HG03039 (cell line): ENCODE measurements around the gene CLIP1.
"Not testable (repeated sequence)": the region's sequence is repeated elsewhere in the genome, so short reads cannot be mapped to it uniquely, and the experiment has no call there.

Experiments
- ATAC-seq: cut with Tn5 transposase; IDR thresholded peaks from one replicate; pipeline ENCODE4 v1.9.1; 2021; ENCODE audit warnings: mild to moderate bottlenecking, moderate library complexity; ENCODE audit not compliant: unreplicated experiment

The CLIP1 gene

DNA sequence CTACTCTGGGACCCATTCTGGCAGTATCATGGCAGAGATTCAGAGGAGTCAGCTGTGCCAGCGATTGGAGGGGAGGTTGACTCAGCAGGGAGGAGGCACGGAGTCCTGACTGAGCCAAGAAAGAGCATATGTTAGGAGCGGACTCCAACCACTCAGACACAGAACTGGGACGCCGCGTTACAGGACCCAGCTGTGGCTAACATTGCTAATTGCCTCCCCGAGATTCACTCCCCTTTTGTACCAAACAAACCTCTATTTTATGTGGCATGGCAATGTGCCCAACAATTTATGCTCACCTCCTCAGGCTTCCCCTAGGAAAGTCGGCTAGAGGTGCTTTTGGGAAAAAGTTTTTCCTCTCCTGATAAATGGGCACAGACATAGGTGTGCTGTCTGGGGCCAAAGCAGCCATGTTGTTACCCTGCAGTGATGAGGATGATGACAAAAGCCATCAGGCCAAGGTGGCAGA is 15.2 kb upstream of the CLIP1 start:
- no peak for ATAC-seq

DNA sequence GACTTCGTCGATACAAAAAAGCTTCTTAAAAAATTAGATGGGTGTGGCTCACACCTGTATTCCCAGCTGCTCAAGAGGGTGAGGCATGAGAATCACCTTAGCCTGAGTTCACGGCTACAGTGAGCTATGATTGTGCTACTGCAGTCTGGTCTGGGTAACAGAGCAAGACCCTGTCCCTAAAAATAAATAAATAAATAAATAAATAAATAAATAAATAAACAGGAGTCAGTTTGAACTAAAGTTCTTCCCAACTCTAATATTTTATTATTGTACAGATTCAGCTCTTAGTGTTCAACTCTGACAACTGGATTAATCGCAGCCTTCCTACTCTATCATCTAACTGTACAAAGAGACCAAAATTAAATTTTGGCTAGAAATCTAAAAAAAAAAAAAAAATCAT is 12.7 kb upstream of the CLIP1 start:
- no peak for ATAC-seq

DNA sequence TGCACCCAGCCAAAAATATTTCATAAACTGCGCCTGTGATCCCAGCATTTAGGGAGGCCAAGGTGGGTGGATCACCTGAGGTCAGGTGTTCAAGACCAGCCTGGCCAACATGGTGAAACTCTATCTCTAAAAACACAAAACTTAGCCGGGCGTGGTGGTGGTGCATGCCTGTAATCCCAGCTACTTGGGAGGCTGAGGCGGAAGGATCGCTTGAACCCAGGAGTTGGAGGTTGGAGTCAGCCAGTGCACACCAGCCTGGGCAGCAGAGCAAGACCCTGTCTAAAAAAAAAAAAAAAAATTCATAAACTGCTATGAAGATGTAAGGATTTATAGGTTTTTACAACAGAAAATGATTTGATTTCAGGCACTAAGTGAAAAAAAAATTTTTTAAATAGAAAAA is 6.6 kb upstream of the CLIP1 start:
- ATAC-seq, result not testable (repeated sequence)

DNA sequence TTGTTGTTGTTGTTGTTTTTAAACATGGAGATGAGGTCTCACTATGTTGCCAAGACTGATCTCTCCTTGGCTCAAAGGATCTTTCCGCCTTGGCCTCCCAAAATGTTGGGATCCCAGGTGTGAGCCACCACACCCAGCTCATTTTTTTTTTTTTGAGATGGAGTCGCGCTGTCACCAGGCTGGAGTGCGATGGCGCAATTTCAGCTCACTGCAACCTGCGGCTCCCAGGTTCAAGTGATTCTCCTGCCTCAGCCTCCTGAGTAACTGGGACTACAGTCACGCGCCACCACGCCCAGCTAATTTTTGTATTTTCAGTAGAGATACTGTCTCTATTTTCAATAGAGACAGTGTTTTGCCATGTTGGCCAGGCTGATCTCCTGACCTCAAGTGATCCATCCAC is 4.9 kb upstream of the CLIP1 start:
- ATAC-seq, result no peak

DNA sequence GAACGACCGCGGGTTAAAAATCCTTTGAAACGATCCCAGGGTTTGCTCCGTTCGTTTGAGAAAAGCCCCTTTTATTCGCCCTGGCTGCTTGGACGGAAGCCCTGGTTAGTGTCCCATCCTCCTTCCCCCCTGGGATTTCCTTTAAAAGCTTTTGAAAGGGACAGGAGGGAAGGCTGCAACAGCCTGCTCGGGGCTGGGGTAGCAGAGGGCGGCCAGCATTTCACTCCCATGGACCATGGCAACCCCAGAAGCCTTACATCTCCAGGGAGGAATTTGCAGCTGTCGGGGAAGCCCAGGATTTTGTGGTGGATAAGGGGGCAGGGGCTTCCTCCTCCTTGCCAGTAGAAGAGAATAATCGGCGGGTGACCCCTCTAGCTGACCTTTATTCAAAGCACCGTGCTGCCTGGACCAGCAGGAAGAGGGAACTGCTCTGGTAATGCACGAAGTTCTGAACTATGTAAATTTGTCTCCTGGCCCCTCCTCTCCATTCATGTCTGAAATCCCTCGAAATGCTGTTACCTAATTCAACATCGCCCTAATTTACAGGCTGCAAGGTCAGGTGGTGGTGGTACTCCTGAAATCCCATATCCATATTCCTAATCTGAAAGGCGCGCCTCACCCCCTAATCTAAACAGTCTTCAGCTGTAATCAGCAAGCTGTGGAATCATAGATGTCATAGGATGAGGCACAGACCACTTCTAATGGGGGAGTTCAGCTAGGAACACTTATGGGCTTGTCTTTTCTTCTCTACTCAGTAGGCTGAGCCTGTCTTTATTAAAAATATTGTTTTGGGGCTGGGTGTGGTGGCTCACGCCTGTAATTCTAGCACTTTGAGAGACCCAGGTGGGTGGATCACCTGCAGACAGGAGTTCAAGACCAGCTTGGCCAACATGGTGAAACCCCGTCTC is 1.0 kb upstream of the CLIP1 start:
- no peak for ATAC-seq

DNA sequence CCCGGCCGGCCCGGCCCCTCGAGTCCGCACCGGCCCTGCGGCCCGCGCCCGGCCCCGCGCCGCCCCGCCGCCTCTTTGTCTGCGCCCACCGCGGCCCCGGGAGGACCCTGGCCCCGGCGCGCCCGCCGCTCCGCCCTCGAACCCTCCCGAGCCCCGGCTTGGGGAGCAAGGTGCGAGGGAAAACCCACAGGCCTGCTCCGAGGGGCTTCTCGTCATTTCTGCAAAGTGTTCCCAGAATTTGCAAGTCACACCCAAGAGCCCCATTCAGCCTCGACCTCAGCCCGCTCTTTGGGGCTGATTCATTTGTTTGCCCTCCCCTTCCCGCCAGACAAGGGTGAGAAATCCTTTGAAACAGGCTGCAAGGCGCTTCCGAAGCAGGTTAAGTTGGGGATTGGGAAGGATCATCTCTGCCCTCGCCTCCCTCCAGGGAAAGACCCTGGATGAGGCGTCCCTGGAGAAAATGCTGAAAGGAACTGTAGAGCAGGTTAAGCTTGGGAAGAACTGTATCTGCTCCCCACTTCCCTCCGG is 325 bp upstream of the CLIP1 start:
- no peak for ATAC-seq

DNA sequence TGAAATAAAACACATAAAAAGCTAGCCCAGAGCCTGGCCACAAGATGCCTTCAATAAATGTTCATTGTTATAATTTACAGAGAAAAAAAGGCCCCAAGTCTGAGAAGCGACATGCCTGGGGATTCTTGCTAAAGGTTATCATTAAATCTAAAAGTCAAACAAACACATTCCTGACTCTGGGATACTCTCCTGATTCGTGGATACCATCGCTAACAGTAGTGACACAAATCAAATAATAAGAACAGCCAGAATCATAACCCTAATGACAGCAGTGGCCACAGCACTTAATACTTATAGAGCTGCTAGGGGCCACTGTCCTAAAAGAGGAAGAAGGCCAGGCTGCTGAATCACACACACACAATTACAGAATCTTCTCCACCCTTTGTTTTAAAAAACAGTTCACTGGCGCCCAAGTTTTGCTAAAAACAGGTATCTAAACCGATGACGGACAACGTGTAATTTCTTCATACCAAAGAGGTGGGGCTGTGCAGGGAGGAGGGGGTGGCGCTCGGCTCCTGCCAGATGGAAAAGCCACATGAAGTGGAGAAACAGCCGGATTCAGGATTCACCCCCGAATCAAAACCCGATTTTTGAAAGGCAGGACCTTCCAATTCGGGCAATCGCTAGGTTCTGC is 1.2 kb downstream of the CLIP1 start:
- ATAC-seq, result peak; percentile 4

DNA sequence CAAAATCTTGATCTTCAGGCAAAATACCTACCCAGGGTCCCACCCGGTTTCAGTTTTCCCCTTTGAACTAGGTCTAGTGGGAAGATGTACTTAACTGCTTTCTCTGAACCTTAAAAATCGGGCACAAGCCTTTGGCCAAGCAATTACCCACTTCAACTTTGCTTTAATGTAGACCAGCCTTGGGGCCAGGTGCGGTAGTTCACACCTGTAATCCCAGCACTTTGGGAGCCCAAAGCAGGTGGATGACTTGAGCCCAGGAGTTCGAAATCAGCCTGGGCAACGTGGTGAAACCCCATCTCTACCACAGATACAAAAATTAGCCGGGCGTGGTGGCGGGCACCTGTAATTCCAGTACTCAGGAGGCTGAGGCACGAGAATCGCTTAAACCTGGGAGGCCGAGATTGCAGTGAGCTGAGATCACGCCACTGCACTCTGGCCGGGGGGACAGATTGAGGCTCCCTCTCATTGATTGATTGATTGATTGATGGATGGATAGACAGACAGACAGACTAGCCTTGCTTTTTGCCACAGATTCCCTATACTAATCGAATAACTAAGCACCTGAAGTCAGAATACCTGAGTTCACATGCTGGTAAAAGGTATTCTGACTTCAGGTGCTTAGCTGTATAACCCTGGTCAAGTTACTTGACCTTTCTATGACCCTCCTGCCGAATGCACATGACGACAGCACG is 1.9 kb downstream of the CLIP1 start:
- ATAC-seq, result no peak

DNA sequence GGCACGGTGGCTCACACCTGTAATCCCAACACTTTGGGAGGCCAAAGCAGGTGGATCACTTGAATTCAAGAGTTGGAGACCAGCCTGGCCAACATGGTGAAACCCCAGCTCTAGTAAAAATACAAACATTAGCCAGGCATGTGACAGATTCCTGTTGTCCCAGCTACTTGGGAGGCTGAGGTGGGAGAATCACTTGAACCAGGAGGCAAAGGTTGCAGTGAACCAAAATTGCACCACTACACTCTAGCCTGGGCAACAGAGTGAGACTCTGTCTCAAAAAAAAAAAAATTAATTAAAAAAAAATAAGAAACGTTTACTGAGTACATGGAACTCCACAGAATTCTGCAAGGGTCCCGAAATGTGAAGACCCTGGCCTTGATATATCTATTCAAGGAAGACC is 3.4 kb downstream of the CLIP1 start:
- not testable (repeated sequence) for ATAC-seq

DNA sequence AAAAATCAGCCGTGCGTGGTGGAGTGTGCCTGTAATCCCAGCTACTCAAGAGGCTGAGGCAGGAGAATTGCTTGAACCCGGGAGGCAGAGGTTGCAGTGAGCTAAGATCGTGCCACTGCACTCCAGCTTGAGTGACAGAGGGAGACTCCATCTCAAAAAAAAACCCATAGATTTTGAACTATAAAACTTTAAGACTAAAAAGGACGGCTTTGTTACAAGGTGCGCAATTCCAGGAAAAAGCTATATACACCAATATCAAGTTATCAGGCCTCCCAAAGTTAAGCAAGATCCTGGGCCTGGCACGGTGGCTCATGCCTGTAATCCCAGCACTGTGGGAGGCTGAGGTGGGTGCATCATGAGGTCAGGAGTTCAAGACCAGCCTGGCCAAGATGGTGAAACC is 6.8 kb downstream of the CLIP1 start:
- not testable (repeated sequence) for ATAC-seq

DNA sequence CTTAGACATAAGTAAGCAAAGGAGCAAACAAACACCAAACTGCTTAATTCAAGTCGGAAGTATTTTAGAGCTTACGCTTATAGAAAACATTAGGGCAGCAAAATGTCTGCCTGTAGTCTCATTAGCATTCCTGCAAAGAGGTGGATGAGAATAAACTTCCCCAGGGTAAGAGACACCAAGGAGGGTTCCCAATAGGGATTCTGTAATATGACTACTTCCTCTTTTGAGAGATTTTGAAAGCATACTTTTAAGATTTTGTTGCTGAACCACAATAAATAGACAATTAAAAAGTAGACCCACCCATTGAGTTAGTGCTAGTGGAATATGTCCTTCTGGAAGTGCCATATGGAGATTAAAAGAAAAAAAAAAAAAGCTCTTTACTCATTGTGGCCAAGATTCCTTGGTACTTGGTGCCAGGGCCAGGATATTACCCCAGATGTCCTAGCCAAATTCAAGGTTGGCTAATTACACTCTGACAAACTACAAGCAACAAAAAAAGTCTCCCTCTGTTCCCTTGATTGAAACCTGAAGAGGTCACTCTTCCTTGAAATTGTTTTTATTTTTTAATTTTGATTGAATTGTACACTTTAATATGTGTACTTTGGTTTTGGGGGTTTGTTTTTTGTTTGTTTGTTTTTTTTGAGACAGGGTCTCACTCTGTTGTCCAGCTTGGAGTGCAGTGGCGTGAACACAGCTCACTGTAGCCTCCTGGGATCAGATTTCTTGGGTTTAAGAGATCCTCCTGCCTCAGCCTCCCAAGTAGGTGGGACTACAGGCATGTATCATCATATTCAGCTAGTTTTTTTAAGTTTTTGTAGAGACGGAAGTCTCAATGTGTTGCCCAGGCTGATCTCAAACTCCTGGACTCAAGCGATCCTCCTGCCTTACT is 8.7 kb downstream of the CLIP1 start:
- ATAC-seq, result no peak

DNA sequence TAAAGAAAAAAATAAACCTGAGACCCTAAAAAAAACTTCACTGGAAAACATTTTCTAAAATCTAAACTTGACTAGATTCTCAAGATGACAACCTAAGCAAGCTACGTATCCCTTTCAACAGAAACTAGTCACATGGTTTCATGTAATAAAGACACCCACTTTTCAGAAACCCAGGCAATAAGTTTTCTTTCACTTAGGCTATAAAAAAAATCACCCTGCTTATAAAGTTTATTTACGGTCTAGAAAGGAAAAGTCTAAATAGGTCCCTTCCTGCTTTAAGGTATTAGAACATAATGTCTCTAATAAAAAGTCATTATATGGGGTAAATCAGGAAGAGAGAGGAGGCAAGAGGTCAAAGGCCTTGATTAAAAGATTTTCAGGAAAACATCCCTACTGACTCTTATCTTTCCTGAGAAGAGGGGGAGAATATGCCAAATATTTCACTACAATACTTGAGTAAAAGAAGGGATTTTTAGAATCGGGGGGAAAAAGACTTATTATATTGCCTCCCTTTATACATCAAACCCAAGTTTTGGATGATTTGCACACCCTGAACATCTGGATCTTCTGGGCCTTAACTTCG is 9.5 kb downstream of the CLIP1 start:
- ATAC-seq, result no peak

DNA sequence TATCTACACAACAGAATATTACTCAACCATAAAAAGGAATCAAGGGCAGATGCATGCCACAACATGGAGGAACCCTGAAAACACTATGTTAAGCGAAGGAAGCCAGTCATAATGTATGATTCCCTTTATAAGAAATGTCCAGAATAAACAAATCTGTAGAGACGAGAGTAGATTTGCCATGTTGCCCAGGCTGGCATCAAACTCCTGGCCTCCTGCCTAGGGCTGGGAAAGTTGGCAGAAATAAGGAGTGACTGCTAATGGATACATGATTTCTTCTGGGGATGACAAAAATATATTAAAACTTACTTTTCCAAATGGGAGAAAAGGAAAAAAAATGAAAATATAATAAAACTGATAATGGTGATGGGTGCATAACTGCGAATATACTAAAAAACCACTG is 10.9 kb downstream of the CLIP1 start:
- ATAC-seq, result no peak

DNA sequence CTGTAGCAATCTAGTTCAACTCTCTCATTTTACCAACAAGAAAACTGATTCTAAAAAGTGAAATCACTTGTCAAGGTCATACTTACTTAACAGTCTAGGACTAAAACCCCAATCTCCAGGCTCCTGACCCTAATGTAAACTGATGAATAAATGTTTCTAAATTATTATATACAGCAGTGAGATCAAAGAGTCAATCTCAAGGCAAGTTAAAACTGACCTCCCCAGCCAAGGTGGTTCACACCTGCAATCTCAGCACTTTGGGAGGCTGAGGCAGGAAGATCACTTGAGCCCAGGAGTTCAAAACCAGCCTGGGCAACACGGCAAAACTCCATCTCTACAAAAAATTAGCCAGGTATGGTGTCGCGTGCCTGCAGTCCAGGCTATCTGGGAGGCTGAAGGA is 15.3 kb downstream of the CLIP1 start:
- ATAC-seq, result no peak

DNA sequence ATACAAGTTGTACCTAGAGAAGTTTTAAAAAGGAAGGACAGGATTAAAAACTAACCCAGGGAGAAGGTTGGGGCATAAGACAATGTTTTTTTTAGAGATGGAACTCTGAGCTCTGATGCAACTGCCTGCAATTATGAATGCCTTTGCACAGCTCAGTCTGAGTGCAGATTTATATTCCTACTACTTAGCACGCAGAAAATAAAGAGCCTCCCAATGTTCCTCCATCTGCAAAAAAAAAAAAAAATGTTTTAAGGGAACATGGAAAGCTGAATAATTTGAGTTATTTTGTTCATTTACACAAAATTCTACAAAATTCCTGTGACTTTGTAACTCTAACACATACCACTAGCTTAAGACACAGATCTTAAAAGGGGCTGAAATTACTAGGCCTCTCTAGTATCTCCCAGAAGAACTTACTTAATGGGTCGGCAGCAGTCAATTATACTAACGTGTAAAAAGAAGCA is 15.7 kb downstream of the CLIP1 start:
- no peak for ATAC-seq

DNA sequence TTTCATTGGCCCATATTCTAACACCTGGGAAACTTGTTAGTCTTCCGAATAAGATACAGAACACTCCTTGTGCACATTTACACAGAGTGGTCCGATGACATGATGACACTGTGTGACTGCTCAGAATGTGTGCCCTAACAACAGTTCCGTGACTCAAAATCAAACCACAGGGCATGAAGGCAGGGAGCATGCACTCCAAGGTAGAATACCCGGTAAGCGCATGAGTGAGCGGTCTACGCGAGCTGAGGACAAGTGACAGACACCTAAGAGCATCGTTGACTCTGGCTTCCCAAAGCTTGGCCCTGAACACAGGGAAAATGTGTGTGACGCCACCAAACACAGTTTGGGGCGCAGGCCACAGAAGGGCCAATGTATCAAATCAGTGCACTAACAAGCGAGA is 18.6 kb downstream of the CLIP1 start:
- ATAC-seq, result no peak

DNA sequence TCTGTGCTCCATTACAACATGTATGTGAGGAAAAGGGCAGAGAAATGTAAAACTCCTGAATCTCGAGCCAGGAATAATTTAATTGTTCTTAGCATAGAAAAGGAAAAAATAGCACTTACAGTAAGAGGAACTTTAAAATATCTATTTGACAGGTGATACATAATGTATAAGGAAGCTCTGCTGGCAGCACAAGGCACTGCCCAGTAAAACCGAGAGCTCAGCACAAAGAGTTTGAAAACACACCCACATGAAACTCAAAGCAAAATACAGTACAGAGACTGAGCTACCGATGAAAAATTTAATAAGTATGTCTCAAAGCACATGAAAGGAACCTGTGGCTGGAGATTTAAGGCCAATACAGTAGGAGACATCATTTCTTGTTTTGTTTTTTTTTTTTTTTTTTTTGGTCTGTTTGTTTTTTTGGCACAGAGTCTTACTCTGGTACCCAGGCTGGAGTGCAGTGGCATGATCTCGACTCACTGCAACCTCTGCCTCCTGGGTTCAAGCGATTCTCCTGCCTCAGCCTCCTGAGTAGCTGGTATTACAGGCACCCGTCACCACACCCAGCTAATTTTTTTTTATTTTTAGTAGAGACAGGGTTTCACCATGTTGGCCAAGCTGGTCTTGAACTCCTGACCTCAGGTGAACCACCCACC is 19.2 kb downstream of the CLIP1 start:
- ATAC-seq, result no peak

DNA sequence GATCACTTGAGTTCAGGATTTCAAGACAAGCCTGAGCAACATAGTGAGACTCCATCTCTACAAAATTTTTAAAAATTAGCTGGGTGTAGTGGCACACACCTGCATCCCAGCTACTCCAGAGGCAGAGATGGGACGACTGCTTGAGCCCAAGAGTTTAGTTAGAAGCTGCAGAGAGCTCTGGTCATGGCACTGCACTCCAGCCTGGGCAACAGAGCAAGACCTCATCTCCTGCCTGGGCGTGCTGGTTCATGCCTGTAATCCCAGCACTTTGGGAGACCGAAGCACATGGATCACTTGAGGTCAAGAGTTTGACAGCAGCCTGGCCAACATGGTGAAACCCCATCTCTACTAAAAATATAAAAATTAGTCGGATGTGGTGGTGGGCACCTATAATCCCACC is 20.2 kb downstream of the CLIP1 start:
- no peak for ATAC-seq

DNA sequence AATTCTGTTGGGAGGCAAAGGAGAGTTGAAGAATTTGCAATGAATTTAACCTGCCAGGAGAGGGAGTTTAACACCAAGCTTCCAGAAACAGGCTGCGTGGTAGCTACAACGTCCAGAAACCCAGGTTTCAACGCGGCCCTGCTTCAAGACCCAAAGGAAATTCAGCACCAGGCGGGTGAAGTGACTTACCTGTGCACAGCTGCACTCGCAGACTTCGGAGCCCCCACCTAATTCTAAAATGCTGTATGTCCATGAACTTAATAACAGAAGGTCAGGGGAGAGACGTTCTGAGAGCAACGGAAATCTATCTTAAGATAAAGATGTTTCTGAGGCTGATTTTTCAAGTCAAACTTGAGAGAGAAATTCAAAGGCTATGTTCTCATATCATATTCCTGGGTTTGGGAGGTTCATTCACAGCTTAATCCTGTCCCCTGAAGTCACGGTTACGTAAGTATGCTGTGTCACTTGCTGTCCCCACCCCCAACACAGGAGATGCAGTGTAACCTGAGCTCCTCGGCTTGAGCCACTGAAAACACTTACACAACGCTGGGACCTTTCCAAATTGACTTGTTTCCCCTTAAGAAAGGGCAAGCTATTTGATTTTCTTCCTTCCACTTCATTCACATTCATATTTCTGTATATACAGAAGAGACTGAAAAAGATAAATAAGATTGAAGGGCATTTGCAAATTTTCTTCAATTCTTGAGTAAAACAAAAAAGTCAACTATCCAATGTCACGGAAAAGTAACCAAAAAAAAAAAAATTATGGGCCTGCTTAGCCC is 22.7 kb downstream of the CLIP1 start:
- ATAC-seq, result no peak
